B cell (primary cell): Measurements from ENCODE around the gene WDFY4.

ENCODE experiments used
- CTCF ChIP-seq: fragments of 200-600 bp; IDR thresholded peaks from one replicate; pipeline ENCODE4 v1.8.0; 2022; ENCODE audit warnings: antibody characterized with exemption, mild to moderate bottlenecking
- EZH2 ChIP-seq: IDR thresholded peaks from 2 replicates; pipeline ENCODE4 v1.6.1; 2012; ENCODE audit warnings: borderline replicate concordance, low read depth, mild to moderate bottlenecking, moderate library complexity, low read length; ENCODE audit not compliant: insufficient read depth, poor library complexity, severe bottlenecking

DNA sequence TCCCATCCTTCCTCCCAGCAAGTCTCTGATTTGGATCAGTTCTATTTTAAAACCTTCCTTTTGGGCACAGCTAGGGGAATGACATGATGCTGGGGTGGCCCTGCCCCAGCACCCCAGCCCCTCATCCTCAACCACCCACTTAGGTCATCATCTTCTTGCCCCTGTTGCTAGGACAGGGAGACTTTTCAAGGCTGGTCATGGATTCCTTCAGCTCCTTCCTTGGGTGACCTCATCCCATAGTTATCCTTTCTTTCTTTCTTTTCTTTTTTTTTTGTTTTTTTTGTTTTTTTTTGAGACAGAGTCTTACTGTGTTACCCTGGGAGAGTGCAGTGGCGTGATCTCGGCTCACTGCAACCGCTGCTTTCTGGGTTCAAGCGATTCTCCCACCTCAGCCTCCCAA lies 127.2 kb downstream of the WDFY4 start:
- TF ChIP-seq EZH2 (no peak), CTCF (no peak)
